ENCODE data around the gene EPDR1. TPM values are rescaled to one million over a fixed set of nuclear protein-coding genes. Genes with fewer than 3 reads are reported as not detected.

EPDR1 gene
- total RNA-seq, 1 donor from 2014 or later = 357 TPM

GRCh38 chr7:37973915-37974314 lies 53.5 kb downstream of the EPDR1 start:
- DNase-seq (ENCODE audit: low read depth) = no peak

GRCh38 chr7:37974711-37975110 lies 54.3 kb downstream of the EPDR1 start:
- DNase-seq (ENCODE audit: low read depth) = no peak

GRCh38 chr7:37977243-37977642 lies 56.8 kb downstream of the EPDR1 start:
- DNase-seq (ENCODE audit: low read depth) = no peak

GRCh38 chr7:37981664-37982063 lies 61.2 kb downstream of the EPDR1 start:
- no peak for DNase-seq (ENCODE audit: low read depth)

- DNase-seq (ENCODE audit: low read depth) = peak; percentile 95
These were observed 62.0 kb downstream of the EPDR1 start for GRCh38 chr7:37982423-37982822.

- DNase-seq (ENCODE audit: low read depth) = no peak
These were observed 64.4 kb downstream of the EPDR1 start for GRCh38 chr7:37984750-37985390.

GRCh38 chr7:37986908-37987330 lies 66.5 kb downstream of the EPDR1 start:
- DNase-seq (ENCODE audit: low read depth) = peak; percentile 91

- DNase-seq (ENCODE audit: low read depth) = peak; percentile 71
These were observed 67.3 kb downstream of the EPDR1 start for GRCh38 chr7:37987732-37988131.

- DNase-seq (ENCODE audit: low read depth) = no peak
These were observed 68.5 kb downstream of the EPDR1 start for GRCh38 chr7:37988721-37989650.

GRCh38 chr7:37990337-37990736 lies 69.9 kb downstream of the EPDR1 start:
- no peak for DNase-seq (ENCODE audit: low read depth)

- DNase-seq (ENCODE audit: low read depth) = no peak
These were observed 72.6 kb downstream of the EPDR1 start for GRCh38 chr7:37993060-37993501.

- DNase-seq (ENCODE audit: low read depth) = peak; percentile 61
These were observed 79.2 kb downstream of the EPDR1 start for GRCh38 chr7:37999673-38000072.

- DNase-seq (ENCODE audit: low read depth) = peak; percentile 71
These were observed 79.8 kb downstream of the EPDR1 start for GRCh38 chr7:38000272-38000671.

Other genes starting within 250 kb of the EPDR1 start
- not detected in 2 replicates for gene GPR141, start 236.9 kb upstream of the EPDR1 start, total RNA-seq
- not detected in 2 replicates for gene NME8, start 72.0 kb upstream of the EPDR1 start, total RNA-seq
- 5.9 and 7.5 TPM in 2 replicates for gene SFRP4, start 3.8 kb upstream of the EPDR1 start, total RNA-seq

Measured in myocyte (in vitro differentiated cells).